ENCODE data around the gene ANO3.

- TF ChIP-seq, protein P1, sequence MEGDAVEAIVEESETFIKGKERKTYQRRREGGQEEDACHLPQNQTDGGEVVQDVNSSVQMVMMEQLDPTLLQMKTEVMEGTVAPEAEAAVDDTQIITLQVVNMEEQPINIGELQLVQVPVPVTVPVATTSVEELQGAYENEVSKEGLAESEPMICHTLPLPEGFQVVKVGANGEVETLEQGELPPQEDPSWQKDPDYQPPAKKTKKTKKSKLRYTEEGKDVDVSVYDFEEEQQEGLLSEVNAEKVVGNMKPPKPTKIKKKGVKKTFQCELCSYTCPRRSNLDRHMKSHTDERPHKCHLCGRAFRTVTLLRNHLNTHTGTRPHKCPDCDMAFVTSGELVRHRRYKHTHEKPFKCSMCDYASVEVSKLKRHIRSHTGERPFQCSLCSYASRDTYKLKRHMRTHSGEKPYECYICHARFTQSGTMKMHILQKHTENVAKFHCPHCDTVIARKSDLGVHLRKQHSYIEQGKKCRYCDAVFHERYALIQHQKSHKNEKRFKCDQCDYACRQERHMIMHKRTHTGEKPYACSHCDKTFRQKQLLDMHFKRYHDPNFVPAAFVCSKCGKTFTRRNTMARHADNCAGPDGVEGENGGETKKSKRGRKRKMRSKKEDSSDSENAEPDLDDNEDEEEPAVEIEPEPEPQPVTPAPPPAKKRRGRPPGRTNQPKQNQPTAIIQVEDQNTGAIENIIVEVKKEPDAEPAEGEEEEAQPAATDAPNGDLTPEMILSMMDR (conservative IDR thresholded peaks at IDR 0.05; ENCODE audit: low read length) = no peak
- TF ChIP-seq EZH2phosphoT487 (IDR thresholded peaks at IDR 0.05; ENCODE audit: borderline replicate concordance) = no peak
Observed at GRCh38 chr11:26621132-26621531, 289.2 kb downstream of the ANO3 start.
